ENCODE data around the gene TEDC2. TPM values are rescaled to one million over a fixed set of nuclear protein-coding genes. Genes with fewer than 3 reads are reported as not detected.

TEDC2 gene
- total RNA-seq, 1 experiment from 2014 or later, result 45.4 TPM

- H3K4me3 Mint-ChIP-seq, result no peak overlapping the region
- H3K4me1 ChIP-seq (ENCODE audit: insufficient read depth, low read length), result no peaks in the 10 kb centered on the region
- TF ChIP-seq CTCF (conservative IDR thresholded peaks at IDR 0.05), result no peak
Measured at GRCh38 chr16:2497116-2497630, 37.3 kb downstream of the TEDC2 start.

More at GRCh38 chr16:2497116-2497630, 37.3 kb downstream of the TEDC2 start:
- H3K36me3 Mint-ChIP-seq (ENCODE audit: insufficient read depth in 1 of 3, low read depth in 3 of 3), result peaks cover 0 to 18% (median 4%) of the 10 kb centered on the region in 3 experiments; a peak in 4 of 7 replicates
- H3K9me3 Mint-ChIP-seq, result no peaks in the 10 kb centered on the region
- Histone ChIP-seq H2BK15ac (ENCODE audit: low read depth, low read length) (no peak overlapping the region), H3K9ac (ENCODE audit: extremely low read depth, insufficient read length, low read length) (no peak overlapping the region), H2BK120ac (ENCODE audit: low read depth, low read length, poor library complexity, severe bottlenecking) (no peak overlapping the region), H4K20me1 (ENCODE audit: control insufficient read depth, insufficient read depth, insufficient read length) (no peaks in the 10 kb centered on the region), H3K27ac (ENCODE audit: insufficient read length, low read depth, low read length) (no peak overlapping the region), H3K23me2 (ENCODE audit: insufficient read length, low read depth, low read length, poor library complexity, severe bottlenecking) (peaks cover 3% of the 10 kb centered on the region), H3K18ac (ENCODE audit: insufficient read length, low read depth, low read length) (no peak overlapping the region), H3K4ac (ENCODE audit: low read depth, low read length) (no peak overlapping the region), H2BK5ac (ENCODE audit: insufficient read length, low read length) (no peak overlapping the region), H3K9me3 (ENCODE audit: control insufficient read depth, low read depth, low read length) (no peaks in the 10 kb centered on the region), H3T11ph (ENCODE audit: low read length) (no peak overlapping the region), H3K56ac (ENCODE audit: insufficient read length, low read depth, low read length) (no peak overlapping the region), H4K5ac (ENCODE audit: insufficient read length, low read depth, low read length) (no peak overlapping the region), H4K91ac (ENCODE audit: insufficient read length, low read depth, low read length) (no peak overlapping the region), H2AK5ac (ENCODE audit: insufficient read length, low read length) (no peak overlapping the region), H3K4me2 (ENCODE audit: insufficient read depth, insufficient read length, low read length) (no peak overlapping the region), H3K79me1 (ENCODE audit: insufficient read depth, low read depth, low read length, poor library complexity, severe bottlenecking) (no peaks in the 10 kb centered on the region), H2BK12ac (ENCODE audit: insufficient read length, low read depth, low read length) (no peak overlapping the region), H4K8ac (replicated peaks; ENCODE audit: insufficient read length, low read depth, low read length) (no peak overlapping the region), H3K79me2 (ENCODE audit: insufficient read depth, low read length) (no peaks in the 10 kb centered on the region), H3K14ac (ENCODE audit: insufficient read depth, low read length) (no peak overlapping the region), H2AFZ (ENCODE audit: low read length) (no peak overlapping the region), H3K27me3 (ENCODE audit: insufficient read depth, low read length) (no peaks in the 10 kb centered on the region), H3K23ac (ENCODE audit: insufficient read length, low read depth, low read length) (no peak overlapping the region), H2BK20ac (ENCODE audit: low read depth, low read length, poor library complexity, severe bottlenecking) (no peak overlapping the region)
- no peak for DNase-seq
- no peaks in the 10 kb centered on the region for H3K27me3 Mint-ChIP-seq (ENCODE audit: low read depth)
- H3K4me1 Mint-ChIP-seq, result peaks cover 3 to 5% of the 10 kb centered on the region in 2 experiments
- no CpG with 5 or more reads among the region's 21 CpGs for WGBS (ENCODE audit: extremely low coverage, insufficient read length, low lambda C conversion rate)
- H3K27ac Mint-ChIP-seq, result no peak overlapping the region

Data from H9 (cell line).